Neural progenitor cell (in vitro differentiated cells): ENCODE results near the gene PRICKLE3. TPM values are rescaled to one million over a fixed set of nuclear protein-coding genes. Genes with fewer than 3 reads are reported as not detected.

Source experiments
- DNase-seq: peaks from one replicate; pipeline ENCODE4 v3.0.0-alpha.2; 2016; ENCODE audit warnings: low spot score
- H2AFZ ChIP-seq: fragments of 200-600 bp; sonication (generic); replicated peaks from 2 replicates; pipeline ENCODE4 v1.6.1; 2016; ENCODE audit warnings: antibody characterized with exemption
- H3F3A ChIP-seq: fragments of 200-600 bp; sonication (generic); 2 replicates; pipeline ENCODE4 v1.6.1; 2016; ENCODE audit warnings: antibody characterized with exemption, low read depth
- H3K27ac ChIP-seq: fragments of 200-600 bp; sonication (generic); 2 replicates; pipeline ENCODE4 v1.5.1; 2016; ENCODE audit warnings: mild to moderate bottlenecking
- H3K27me3 ChIP-seq: fragments of 200-600 bp; sonication (generic); 2 replicates; pipeline ENCODE4 v1.6.1; 2016; ENCODE audit warnings: mild to moderate bottlenecking, moderate library complexity
- H3K36me3 ChIP-seq: fragments of 200-600 bp; sonication (generic); 2 replicates; pipeline ENCODE4 v1.5.1; 2016
- H3K4me1 ChIP-seq: fragments of 200-600 bp; sonication (generic); 2 replicates; pipeline ENCODE4 v1.6.1; 2016; ENCODE audit warnings: mixed run types
- H3K4me2 ChIP-seq: fragments of 200-600 bp; sonication (generic); 2 replicates; pipeline ENCODE4 v1.6.1; 2016
- H3K4me3 ChIP-seq: fragments of 200-600 bp; sonication (generic); 2 replicates; pipeline ENCODE4 v1.5.1; 2016
- H3K79me2 ChIP-seq: fragments of 200-600 bp; sonication (generic); 2 replicates; pipeline ENCODE4 v1.6.1; 2016; ENCODE audit warnings: low read depth
- H3K9ac ChIP-seq: fragments of 200-600 bp; sonication (generic); 2 replicates; pipeline ENCODE4 v1.6.1; 2016
- H3K9me3 ChIP-seq: fragments of 200-600 bp; sonication (generic); 2 replicates; pipeline ENCODE4 v1.5.1; 2016; ENCODE audit warnings: low read depth
- H4K20me1 ChIP-seq: fragments of 200-600 bp; sonication (generic); 2 replicates; pipeline ENCODE4 v1.6.1; 2016; ENCODE audit warnings: low read depth
- H3K27ac Mint-ChIP-seq: 3 replicates; pipeline ENCODE4 v1.8.0; 2021; ENCODE audit warnings: mixed read lengths
- H3K27me3 Mint-ChIP-seq: 2 replicates; pipeline ENCODE4 v1.8.0; 2022; ENCODE audit warnings: low read depth, mild to moderate bottlenecking, inconsistent platforms, moderate library complexity, mixed read lengths; ENCODE audit not compliant: insufficient read depth
- H3K36me3 Mint-ChIP-seq: 3 replicates; pipeline ENCODE4 v1.8.0; 2021; ENCODE audit warnings: mixed read lengths
- H3K4me1 Mint-ChIP-seq: 3 replicates; pipeline ENCODE4 v1.8.0; 2021; ENCODE audit warnings: mixed read lengths
- H3K4me3 Mint-ChIP-seq: 3 replicates; pipeline ENCODE4 v1.8.0; 2021; ENCODE audit warnings: mild to moderate bottlenecking, moderate library complexity, mixed read lengths
- H3K9me3 Mint-ChIP-seq: 3 replicates; pipeline ENCODE4 v1.8.0; 2020; ENCODE audit warnings: mixed read lengths
- CTCF ChIP-seq: fragments of 200-600 bp; sonication (generic); IDR thresholded peaks from 2 replicates; pipeline ENCODE4 v1.5.1; 2017; ENCODE audit warnings: antibody characterized with exemption, mild to moderate bottlenecking
- EZH2 ChIP-seq: fragments of 200-600 bp; sonication (generic); IDR thresholded peaks from 2 replicates; pipeline ENCODE4 v1.6.1; 2017; ENCODE audit warnings: antibody characterized with exemption, mild to moderate bottlenecking, moderate library complexity
- EZH2phosphoT487 ChIP-seq: fragments of 200-600 bp; sonication (generic); IDR thresholded peaks from 2 replicates; pipeline ENCODE4 v1.6.1; 2017; ENCODE audit warnings: antibody characterized with exemption
- total RNA-seq: library from RNA; depleted of rRNA; stranded (reverse); fragments of >200 nt; gene quantifications from 2 replicates; pipeline ENCODE4 v1.2.3, GENCODE V29; 2015; ENCODE audit warnings: low replicate concordance

PRICKLE3 gene
- total RNA-seq, 1 donor from 2014 or later, result 0.28 TPM

GRCh38 chrX:49165901-49166881 is 20.0 kb downstream of the PRICKLE3 start:
- H3K9ac ChIP-seq, result no peak overlapping the region
- H3K27me3 ChIP-seq, result peaks cover 67% of the 10 kb centered on the region
- peaks cover 23% of the 10 kb centered on the region for H3K9me3 Mint-ChIP-seq
- peak; percentile 38 for TF ChIP-seq CTCF
- TF ChIP-seq EZH2phosphoT487, result no peak
- no peak for TF ChIP-seq EZH2
- H3K4me3 Mint-ChIP-seq, result peak overlapping the region; percentile 79
- peak overlapping the region; percentile 69 for H3K4me2 ChIP-seq
- peaks cover 16% of the 10 kb centered on the region for H3K27me3 Mint-ChIP-seq
- H3K9me3 ChIP-seq, result no peaks in the 10 kb centered on the region
- peaks cover 11% of the 10 kb centered on the region for H3K4me1 ChIP-seq
- no peak overlapping the region for H3K27ac Mint-ChIP-seq
- H3K79me2 ChIP-seq, result no peaks in the 10 kb centered on the region
- no peak overlapping the region for H3K27ac ChIP-seq
- peak overlapping the region; percentile 31 for H3K4me3 ChIP-seq
- H3K36me3 ChIP-seq, result no peaks in the 10 kb centered on the region
- peaks cover 5% of the 10 kb centered on the region for H3F3A ChIP-seq
- peak; percentile 89 for DNase-seq
- peaks cover 16% of the 10 kb centered on the region for H3K4me1 Mint-ChIP-seq
- no peaks in the 10 kb centered on the region for H3K36me3 Mint-ChIP-seq
- H2AFZ ChIP-seq, result peak overlapping the region; percentile 63
- no peaks in the 10 kb centered on the region for H4K20me1 ChIP-seq

- H3K4me3 Mint-ChIP-seq, result peak overlapping the region; percentile 33
- H3K36me3 ChIP-seq, result no peaks in the 10 kb centered on the region
- H3K4me3 ChIP-seq, result no peak overlapping the region
- peaks cover 13% of the 10 kb centered on the region for H3K27me3 Mint-ChIP-seq
- H3K27ac Mint-ChIP-seq, result no peak overlapping the region
- no peak overlapping the region for H3K4me2 ChIP-seq
- no peak overlapping the region for H3K27ac ChIP-seq
- peaks cover 16% of the 10 kb centered on the region for H3K4me1 Mint-ChIP-seq
- peaks cover 11% of the 10 kb centered on the region for H3K4me1 ChIP-seq
- H3K79me2 ChIP-seq, result no peaks in the 10 kb centered on the region
- H4K20me1 ChIP-seq, result no peaks in the 10 kb centered on the region
- peaks cover 23% of the 10 kb centered on the region for H3K9me3 Mint-ChIP-seq
- H3K9me3 ChIP-seq, result no peaks in the 10 kb centered on the region
- no peak for DNase-seq
- peaks cover 57% of the 10 kb centered on the region for H3K27me3 ChIP-seq
- TF ChIP-seq CTCF (no peak), EZH2phosphoT487 (no peak), EZH2 (no peak)
- peaks cover 5% of the 10 kb centered on the region for H3F3A ChIP-seq
- no peaks in the 10 kb centered on the region for H3K36me3 Mint-ChIP-seq
- no peak overlapping the region for H2AFZ ChIP-seq
- no peak overlapping the region for H3K9ac ChIP-seq
Observed at GRCh38 chrX:49164589-49165360, 21.4 kb downstream of the PRICKLE3 start.

DNA sequence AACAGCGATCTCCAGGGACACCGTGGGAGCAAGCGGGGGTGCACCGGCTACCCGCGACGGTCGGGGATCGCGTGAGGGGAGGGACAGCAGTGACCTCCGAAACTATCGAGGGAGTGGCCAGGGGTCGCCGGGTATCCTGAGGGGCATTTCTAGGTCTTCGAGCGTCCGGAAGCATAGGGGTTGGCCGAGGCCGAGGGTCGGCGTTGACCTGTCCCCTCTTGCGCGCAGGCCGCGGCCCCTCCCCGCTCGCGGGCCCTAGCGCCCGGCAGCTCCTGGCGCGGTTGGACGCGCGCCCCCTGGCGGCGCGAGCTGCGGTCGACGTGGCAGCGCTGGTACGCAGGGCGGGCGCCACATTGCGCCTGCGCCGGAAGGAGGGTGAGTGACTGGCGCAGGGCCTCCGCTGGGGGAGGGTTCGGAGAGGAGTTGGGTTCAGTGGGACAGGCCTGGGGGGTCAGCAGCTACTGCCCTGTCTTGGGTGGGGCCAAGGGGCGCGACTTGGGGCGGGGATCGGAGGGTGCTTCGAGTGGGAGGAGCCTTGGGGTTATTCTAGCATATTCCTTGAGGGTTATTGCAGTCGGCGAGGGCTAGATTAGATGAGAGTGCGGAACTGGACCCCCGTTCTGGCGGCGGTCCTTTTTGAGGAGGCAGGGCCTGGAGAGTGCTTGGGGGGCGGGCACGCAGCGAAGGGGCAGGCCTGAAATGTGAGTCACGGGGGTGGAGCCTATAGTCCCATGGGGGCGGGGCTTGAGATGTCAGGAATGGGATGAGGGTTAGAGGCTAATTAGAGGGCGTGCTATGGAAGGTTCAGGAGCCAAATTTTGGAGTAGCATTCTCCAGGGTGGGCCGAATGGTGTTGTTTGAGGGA is 22.4 kb downstream of the PRICKLE3 start:
- H3K9me3 Mint-ChIP-seq, result peaks cover 23% of the 10 kb centered on the region
- H3K36me3 ChIP-seq, result no peaks in the 10 kb centered on the region
- no peaks in the 10 kb centered on the region for H3K79me2 ChIP-seq
- H3K9ac ChIP-seq, result no peak overlapping the region
- no peaks in the 10 kb centered on the region for H3K9me3 ChIP-seq
- H3K27me3 ChIP-seq, result peaks cover 55% of the 10 kb centered on the region
- no peaks in the 10 kb centered on the region for H4K20me1 ChIP-seq
- H3K4me3 Mint-ChIP-seq, result peak overlapping the region; percentile 75
- H3K4me1 ChIP-seq, result peaks cover 11% of the 10 kb centered on the region
- DNase-seq, result peak; percentile 88
- no peak overlapping the region for H2AFZ ChIP-seq
- peaks cover 13% of the 10 kb centered on the region for H3K27me3 Mint-ChIP-seq
- TF ChIP-seq CTCF (peak; percentile 67), EZH2 (no peak), EZH2phosphoT487 (no peak)
- H3F3A ChIP-seq, result peaks cover 5% of the 10 kb centered on the region
- H3K4me1 Mint-ChIP-seq, result peaks cover 16% of the 10 kb centered on the region
- H3K4me2 ChIP-seq, result peak overlapping the region; percentile 54
- no peak overlapping the region for H3K27ac Mint-ChIP-seq
- H3K36me3 Mint-ChIP-seq, result no peaks in the 10 kb centered on the region
- H3K4me3 ChIP-seq, result peak overlapping the region; percentile 41
- H3K27ac ChIP-seq, result no peak overlapping the region
